ENCODE results near the gene ZNF561. TPM values are rescaled to one million over a fixed set of nuclear protein-coding genes. Genes with fewer than 3 reads are reported as not detected.

The ZNF561 gene
- total RNA-seq, 1 experiment from 2014 or later = 15.9 TPM

Other genes starting within 250 kb of the ZNF561 start
- gene ZNF266, start 185.7 kb downstream of the ZNF561 start, total RNA-seq (2021; ENCODE audit: unreplicated experiment) = 10.5 TPM
- not detected for gene ZNF560, start 122.6 kb downstream of the ZNF561 start, total RNA-seq (2021; ENCODE audit: unreplicated experiment)
- gene ZNF426, start 82.6 kb downstream of the ZNF561 start, total RNA-seq (2021; ENCODE audit: unreplicated experiment) = 6.1 TPM
- 48.4 TPM for gene ZNF121, start 36.7 kb downstream of the ZNF561 start, total RNA-seq (2021; ENCODE audit: unreplicated experiment)
- 29.5 TPM for gene ZNF562, start 53.9 kb upstream of the ZNF561 start, total RNA-seq (2021; ENCODE audit: unreplicated experiment)
- 10.2 TPM for gene ZNF846, start 147.5 kb upstream of the ZNF561 start, total RNA-seq (2021; ENCODE audit: unreplicated experiment)
- 29.2 TPM for gene FBXL12, start 197.8 kb upstream of the ZNF561 start, total RNA-seq (2021; ENCODE audit: unreplicated experiment)
- gene UBL5, start 206.7 kb upstream of the ZNF561 start, total RNA-seq (2021; ENCODE audit: unreplicated experiment) = 379 TPM
- 102 TPM for gene PIN1, start 214.1 kb upstream of the ZNF561 start, total RNA-seq (2021; ENCODE audit: unreplicated experiment)